DOHH2 (cell line): ENCODE data around the gene KIF18A.

Experiments used
- H3F3A ChIP-seq: fragments of 200-600 bp; sonication (generic), shearing (Covaris generic); 2 replicates; pipeline ENCODE4 v1.6.0; 2016; ENCODE audit warnings: antibody characterized with exemption, mild to moderate bottlenecking; ENCODE audit not compliant: control insufficient read depth, insufficient read depth
- H3K27ac ChIP-seq: fragments of 200-600 bp; sonication (generic); 2 replicates; pipeline ENCODE4 v1.5.1; 2014; ENCODE audit warnings: low read depth, mild to moderate bottlenecking, low read length, moderate library complexity
- H3K27me3 ChIP-seq: fragments of 200-600 bp; sonication (generic); 2 replicates; pipeline ENCODE4 v1.6.1; 2014; ENCODE audit warnings: mild to moderate bottlenecking, low read length, mixed read lengths; ENCODE audit not compliant: control insufficient read depth
- H3K36me3 ChIP-seq: fragments of 200-600 bp; sonication (generic); 2 replicates; pipeline ENCODE4 v1.6.1; 2014; ENCODE audit warnings: mild to moderate bottlenecking, low read length, moderate library complexity, mixed read lengths; ENCODE audit not compliant: control insufficient read depth
- H3K4me1 ChIP-seq: fragments of 200-600 bp; sonication (generic); 2 replicates; pipeline ENCODE4 v1.6.1; 2014; ENCODE audit warnings: mild to moderate bottlenecking, low read length, mixed read lengths; ENCODE audit not compliant: control insufficient read depth
- H3K4me2 ChIP-seq: fragments of 200-600 bp; sonication (generic); 2 replicates; pipeline ENCODE4 v1.6.0; 2014; ENCODE audit warnings: mild to moderate bottlenecking, low read length, moderate library complexity
- H3K4me3 ChIP-seq: fragments of 200-600 bp; sonication (generic); 2 replicates; pipeline ENCODE4 v1.5.1; 2014; ENCODE audit warnings: mild to moderate bottlenecking, low read length, mixed read lengths
- H3K79me2 ChIP-seq: fragments of 200-600 bp; sonication (generic); 2 replicates; pipeline ENCODE4 v1.6.1; 2014; ENCODE audit warnings: mild to moderate bottlenecking, low read length, mixed read lengths; ENCODE audit not compliant: control insufficient read depth
- H3K9me2 ChIP-seq: fragments of 200-600 bp; sonication (generic); replicated peaks from 2 replicates; pipeline ENCODE4 v1.6.1; 2014; ENCODE audit warnings: mild to moderate bottlenecking, low read length, mixed read lengths; ENCODE audit not compliant: control insufficient read depth
- H3K9me3 ChIP-seq: fragments of 200-600 bp; sonication (generic); 2 replicates; pipeline ENCODE4 v1.6.1; 2014; ENCODE audit warnings: antibody characterized with exemption, low read length, mixed read lengths; ENCODE audit not compliant: control insufficient read depth, insufficient read depth
- H4K20me1 ChIP-seq: fragments of 200-600 bp; sonication (generic); 2 replicates; pipeline ENCODE4 v1.6.0; 2014; ENCODE audit warnings: low read depth, mild to moderate bottlenecking, antibody characterized with exemption, low read length, moderate library complexity; ENCODE audit not compliant: control insufficient read depth, insufficient read depth
- CTCF ChIP-seq: fragments of 200-600 bp; sonication (generic); IDR thresholded peaks from one replicate; pipeline ENCODE4 v1.5.1; 2014; ENCODE audit warnings: antibody characterized with exemption, mild to moderate bottlenecking, low read depth, low read length; ENCODE audit not compliant: poor library complexity, severe bottlenecking
- EZH2phosphoT487 ChIP-seq: fragments of 200-600 bp; sonication (generic); IDR thresholded peaks from 2 replicates; pipeline ENCODE4 v1.6.1; 2017; ENCODE audit warnings: borderline replicate concordance, mild to moderate bottlenecking, antibody characterized with exemption, low read length, moderate library complexity, mixed read lengths

KIF18A gene

GRCh38 chr11:27996066-27996465 is 111.9 kb downstream of the KIF18A start:
- no peak overlapping the region for H3K4me2 ChIP-seq
- no peaks in the 10 kb centered on the region for H3F3A ChIP-seq
- no peaks in the 10 kb centered on the region for H3K27me3 ChIP-seq
- no peaks in the 10 kb centered on the region for H3K4me1 ChIP-seq
- no peaks in the 10 kb centered on the region for H3K9me3 ChIP-seq
- no peaks in the 10 kb centered on the region for H4K20me1 ChIP-seq
- no peak for TF ChIP-seq CTCF
- TF ChIP-seq EZH2phosphoT487: no peak
- no peak overlapping the region for H3K4me3 ChIP-seq
- H3K9me2 ChIP-seq: no peaks in the 10 kb centered on the region
- H3K79me2 ChIP-seq: no peaks in the 10 kb centered on the region
- H3K36me3 ChIP-seq: no peaks in the 10 kb centered on the region
- H3K27ac ChIP-seq: no peak overlapping the region

GRCh38 chr11:27995083-27995482 is 112.9 kb downstream of the KIF18A start:
- H3K4me2 ChIP-seq: no peak overlapping the region
- H3K9me2 ChIP-seq: no peaks in the 10 kb centered on the region
- TF ChIP-seq CTCF (no peak), EZH2phosphoT487 (no peak)
- H3K79me2 ChIP-seq: no peaks in the 10 kb centered on the region
- H3K4me1 ChIP-seq: no peaks in the 10 kb centered on the region
- H3K9me3 ChIP-seq: no peaks in the 10 kb centered on the region
- H3F3A ChIP-seq: no peaks in the 10 kb centered on the region
- H3K27ac ChIP-seq: no peak overlapping the region
- no peak overlapping the region for H3K4me3 ChIP-seq
- no peaks in the 10 kb centered on the region for H4K20me1 ChIP-seq
- no peaks in the 10 kb centered on the region for H3K36me3 ChIP-seq
- H3K27me3 ChIP-seq: no peaks in the 10 kb centered on the region

- Histone ChIP-seq H3K9me3 (no peaks in the 10 kb centered on the region), H3K4me2 (no peak overlapping the region), H3K27me3 (no peaks in the 10 kb centered on the region), H4K20me1 (no peaks in the 10 kb centered on the region), H3K4me1 (peaks cover 5% of the 10 kb centered on the region), H3K4me3 (no peak overlapping the region), H3K36me3 (no peaks in the 10 kb centered on the region), H3K27ac (no peak overlapping the region), H3K79me2 (no peaks in the 10 kb centered on the region), H3K9me2 (no peaks in the 10 kb centered on the region), H3F3A (no peaks in the 10 kb centered on the region)
- TF ChIP-seq EZH2phosphoT487: no peak
These were observed 116.2 kb downstream of the KIF18A start for GRCh38 chr11:27991736-27992135.

DNA sequence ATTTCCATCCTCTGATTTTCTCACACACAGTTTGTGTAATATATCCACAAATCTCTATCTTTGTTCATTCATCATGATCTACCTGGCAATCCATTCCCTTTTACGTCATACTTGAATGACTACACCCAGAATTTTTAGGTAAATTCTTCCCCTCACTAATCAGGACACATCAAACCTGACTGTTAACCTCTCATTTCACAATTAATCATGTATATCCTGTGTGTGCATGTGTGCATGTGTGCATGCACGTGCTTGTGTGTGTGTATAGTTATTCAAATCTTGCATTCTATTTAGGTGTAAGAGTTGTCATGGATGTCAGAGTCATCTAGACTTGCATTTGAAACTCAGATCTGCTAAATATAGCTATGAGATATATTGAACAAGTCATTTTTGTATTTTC is 130.4 kb downstream of the KIF18A start:
- Histone ChIP-seq H3K27ac (no peak overlapping the region), H3K36me3 (no peaks in the 10 kb centered on the region), H3K79me2 (no peaks in the 10 kb centered on the region), H4K20me1 (no peaks in the 10 kb centered on the region), H3K27me3 (no peaks in the 10 kb centered on the region), H3K4me2 (no peak overlapping the region), H3F3A (no peaks in the 10 kb centered on the region), H3K9me2 (no peaks in the 10 kb centered on the region), H3K4me3 (no peak overlapping the region), H3K4me1 (no peaks in the 10 kb centered on the region), H3K9me3 (no peaks in the 10 kb centered on the region)
- TF ChIP-seq EZH2phosphoT487 (no peak), CTCF (no peak)
